Measurements from ENCODE around the gene TMEM204. TPM values are rescaled to one million over a fixed set of nuclear protein-coding genes. Genes with fewer than 3 reads are reported as not detected.

The TMEM204 gene
- 10 to 100 TPM; 14.7 to 22.7 (median 19.2) TPM for polyA plus RNA-seq (ENCODE audit: insufficient read length in 4 of 4)

DNA sequence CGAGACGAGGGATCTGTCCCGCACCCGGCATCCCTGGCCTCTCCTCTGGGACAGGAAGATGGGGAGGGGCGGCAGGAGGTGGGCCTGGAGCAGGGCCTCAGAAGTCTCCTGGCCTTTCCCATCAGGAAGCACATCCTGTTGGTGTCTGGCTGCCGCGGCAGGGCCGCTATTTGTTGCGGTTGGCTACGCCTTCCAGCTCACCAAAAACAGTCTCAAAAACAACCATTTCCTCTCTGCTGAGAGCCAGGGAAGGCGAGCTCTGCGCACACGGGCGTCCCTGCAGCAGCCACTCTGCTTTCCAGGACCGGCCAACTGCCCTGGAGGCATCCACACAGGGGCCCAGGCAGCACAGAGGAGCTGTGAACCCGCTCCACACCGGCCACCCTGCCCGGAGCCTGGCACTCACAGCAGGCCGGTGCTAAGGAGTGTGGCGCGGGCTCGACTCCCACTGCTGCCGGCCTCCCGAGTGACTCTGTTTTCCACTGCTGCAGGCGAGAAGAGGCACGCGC lies at the start of gene TMEM204:
TMEM204 (plus strand) TSS at position 224 of the 509 bp plus-strand sequence. CDS start 610 bp downstream, outside the sequence.
- DNase-seq (ENCODE audit: low read depth in 4 of 4, low spot score in 3 of 4), result no peak

GRCh38 chr16:1485847-1486496 lies 47.5 kb upstream of the TMEM204 start:
- DNase-seq (ENCODE audit: low read depth in 4 of 4, low spot score in 3 of 4), result no peak

DNA sequence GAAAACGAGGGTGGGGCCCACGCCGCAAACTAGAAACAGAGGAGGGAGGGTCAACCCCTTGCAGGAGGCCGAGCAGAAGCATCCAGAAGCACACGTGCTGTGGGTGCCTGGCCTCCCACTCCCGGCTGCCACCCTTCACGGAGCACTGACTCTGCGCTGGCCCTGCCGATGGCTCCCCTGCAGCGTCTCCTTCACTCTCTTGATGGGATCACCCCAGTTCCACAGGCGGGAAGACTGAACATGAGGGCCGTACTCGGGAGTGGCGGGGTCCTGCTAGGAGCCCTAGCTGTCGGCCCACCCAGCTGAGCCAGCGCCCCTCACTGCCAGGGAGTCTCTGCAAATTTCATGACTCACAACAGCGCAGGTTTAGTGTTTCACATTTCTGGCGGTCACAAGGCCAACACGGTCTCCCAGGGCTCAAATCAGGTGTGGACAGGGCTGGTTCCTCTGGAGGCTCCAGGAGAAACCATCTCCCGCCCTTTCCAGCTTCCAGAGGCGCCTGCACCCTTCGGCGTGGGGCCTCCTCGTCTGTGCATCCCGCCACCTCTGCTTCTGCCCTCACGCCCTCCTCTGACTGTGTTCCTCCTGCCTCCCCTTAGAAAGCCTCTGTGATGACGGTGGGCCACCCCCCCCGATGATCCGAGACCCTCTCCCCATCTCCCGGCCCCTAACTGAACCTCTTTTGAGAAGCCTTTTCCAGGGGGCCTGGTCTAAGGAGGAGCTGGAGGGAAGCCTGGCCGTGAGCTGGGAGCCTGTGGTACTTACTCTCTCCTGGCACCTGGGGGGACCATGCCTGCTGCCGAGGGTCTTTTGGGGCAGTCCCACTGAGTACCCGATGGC lies 46.7 kb upstream of the TMEM204 start:
- DNase-seq (ENCODE audit: low read depth in 4 of 4, low spot score in 3 of 4), result no peak

GRCh38 chr16:1487395-1488053 lies 45.9 kb upstream of the TMEM204 start:
- DNase-seq (ENCODE audit: low read depth in 4 of 4, low spot score in 3 of 4), result no peak

- no peak for DNase-seq (ENCODE audit: low read depth in 4 of 4, low spot score in 3 of 4)
Observed at GRCh38 chr16:1488054-1488601, 45.3 kb upstream of the TMEM204 start.

- no peak for DNase-seq (ENCODE audit: low read depth in 4 of 4, low spot score in 3 of 4)
Observed at GRCh38 chr16:1488619-1489018, 44.8 kb upstream of the TMEM204 start, which contains the start of gene PTX4. PTX4 (minus strand) TSS chr16:1488944; CDS start chr16:1488909, 35 bp downstream.

- no peak for DNase-seq (ENCODE audit: low read depth in 4 of 4, low spot score in 3 of 4)
Observed at GRCh38 chr16:1489077-1489476, 44.4 kb upstream of the TMEM204 start.

GRCh38 chr16:1491327-1491726 lies 42.1 kb upstream of the TMEM204 start:
- DNase-seq (ENCODE audit: low read depth in 4 of 4, low spot score in 3 of 4), result no peak

DNA sequence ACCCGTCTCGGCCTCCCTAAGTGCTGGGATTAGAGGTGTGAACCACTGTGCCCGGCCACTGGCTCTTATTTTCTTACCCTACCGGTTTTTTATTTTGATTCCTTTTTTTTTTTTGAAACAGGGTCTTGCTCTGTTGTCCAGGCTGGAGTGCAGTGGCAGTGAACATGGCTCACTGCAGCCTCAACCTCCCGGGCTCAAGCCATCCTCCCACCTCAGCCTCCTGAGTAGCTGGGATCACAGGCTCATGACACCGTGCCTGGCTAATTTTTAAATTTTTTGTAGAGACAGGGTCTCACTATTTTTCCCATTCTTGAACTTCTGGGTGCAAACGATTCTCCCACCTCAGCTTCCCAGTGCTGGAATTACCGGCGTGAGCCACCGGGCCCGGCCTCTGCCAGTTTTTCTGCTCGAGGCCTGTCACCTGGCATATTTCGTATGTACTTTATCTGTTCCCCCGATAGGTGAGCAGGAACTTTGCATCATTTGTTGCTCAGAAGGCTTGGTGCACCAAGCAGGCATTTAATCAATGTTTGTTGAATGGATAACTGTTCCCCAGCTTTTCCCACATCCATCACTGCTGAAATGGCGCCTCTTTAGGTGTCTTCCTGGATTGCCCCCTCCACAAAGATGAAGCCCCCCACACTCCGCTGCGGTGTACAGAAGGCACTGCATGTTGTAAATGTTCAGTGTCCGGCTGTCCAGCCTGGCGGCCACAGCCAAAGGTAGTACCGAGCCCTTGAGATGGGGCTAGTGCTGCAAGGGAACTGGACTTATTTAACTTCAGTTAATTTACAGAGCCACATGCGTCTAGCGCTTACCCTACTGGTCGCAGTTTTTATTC lies 41.2 kb upstream of the TMEM204 start:
- no peak for DNase-seq (ENCODE audit: low read depth in 4 of 4, low spot score in 3 of 4)

DNA sequence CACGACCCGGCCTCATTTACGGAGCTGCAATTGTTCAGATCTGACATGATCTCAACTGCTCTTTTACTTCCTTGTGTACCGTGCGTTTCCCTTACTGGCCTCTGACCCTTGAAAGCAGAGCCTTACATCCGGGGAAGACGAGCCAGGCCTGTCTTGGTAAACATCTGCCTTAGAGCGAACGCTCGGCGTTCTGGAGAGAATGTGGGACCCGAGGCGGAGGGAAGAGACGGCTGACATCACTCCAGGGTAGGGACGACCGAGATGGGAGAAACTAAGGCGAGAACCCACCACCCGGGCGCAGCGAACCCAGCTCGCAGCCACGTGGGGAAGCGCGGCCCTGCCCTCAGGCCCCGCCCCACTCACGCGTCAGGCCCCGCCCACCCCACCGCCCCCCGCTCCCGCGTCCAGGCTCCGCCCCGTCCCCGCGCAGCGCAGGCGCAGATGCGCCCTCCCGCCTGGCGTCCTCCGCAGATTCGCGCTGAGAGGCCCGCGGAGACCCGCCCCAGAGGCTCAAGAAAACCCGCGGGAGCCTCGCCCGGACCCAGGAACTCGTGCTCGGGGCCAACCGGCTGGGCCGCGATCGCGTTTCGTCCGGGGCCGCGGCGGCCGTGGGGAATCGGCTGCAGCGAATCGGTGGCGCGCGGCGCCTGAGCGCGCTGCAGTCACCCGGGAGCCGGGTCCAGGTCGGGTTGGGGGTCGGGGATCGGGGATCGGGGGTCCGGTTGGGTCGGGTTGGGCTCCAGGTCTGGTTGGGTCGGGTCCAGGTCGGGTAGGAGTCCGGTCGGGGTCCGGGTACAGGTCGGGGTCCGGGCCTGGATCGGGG lies 40.3 kb upstream of the TMEM204 start, which contains the start of gene TELO2:
TELO2 (plus strand) TSS at position 438 of the 823 bp plus-strand sequence. CDS start 922 bp downstream, outside the sequence.
- peak; percentile 57 to 73 (median 66) for DNase-seq (ENCODE audit: low read depth in 4 of 4, low spot score in 3 of 4)

GRCh38 chr16:1493746-1494094 lies 39.7 kb upstream of the TMEM204 start:
- no peak for DNase-seq (ENCODE audit: low read depth in 4 of 4, low spot score in 3 of 4)

DNA sequence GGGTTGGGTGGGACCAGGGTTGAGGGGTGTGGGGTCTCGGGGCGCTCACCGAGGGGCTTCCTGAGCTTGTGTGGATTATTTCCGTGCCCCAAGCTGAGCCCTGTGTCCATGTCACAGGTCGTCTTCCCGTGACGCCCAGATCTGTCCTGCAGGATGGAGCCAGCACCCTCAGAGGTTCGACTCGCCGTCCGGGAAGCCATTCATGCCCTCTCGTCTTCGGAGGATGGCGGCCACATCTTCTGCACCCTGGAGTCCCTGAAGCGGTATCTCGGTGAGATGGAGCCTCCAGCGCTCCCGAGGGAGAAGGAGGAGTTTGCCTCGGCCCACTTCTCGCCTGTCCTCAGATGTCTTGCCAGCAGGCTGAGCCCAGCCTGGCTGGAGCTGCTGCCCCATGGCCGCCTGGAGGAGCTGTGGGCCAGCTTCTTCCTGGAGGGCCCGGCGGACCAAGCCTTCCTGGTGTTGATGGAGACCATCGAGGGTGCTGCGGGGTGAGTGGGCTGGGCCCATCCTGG lies 39.3 kb upstream of the TMEM204 start:
- no peak for DNase-seq (ENCODE audit: low read depth in 4 of 4, low spot score in 3 of 4)

- no peak for DNase-seq (ENCODE audit: low read depth in 4 of 4, low spot score in 3 of 4)
Observed at GRCh38 chr16:1494711-1495110, 38.8 kb upstream of the TMEM204 start.

DNA sequence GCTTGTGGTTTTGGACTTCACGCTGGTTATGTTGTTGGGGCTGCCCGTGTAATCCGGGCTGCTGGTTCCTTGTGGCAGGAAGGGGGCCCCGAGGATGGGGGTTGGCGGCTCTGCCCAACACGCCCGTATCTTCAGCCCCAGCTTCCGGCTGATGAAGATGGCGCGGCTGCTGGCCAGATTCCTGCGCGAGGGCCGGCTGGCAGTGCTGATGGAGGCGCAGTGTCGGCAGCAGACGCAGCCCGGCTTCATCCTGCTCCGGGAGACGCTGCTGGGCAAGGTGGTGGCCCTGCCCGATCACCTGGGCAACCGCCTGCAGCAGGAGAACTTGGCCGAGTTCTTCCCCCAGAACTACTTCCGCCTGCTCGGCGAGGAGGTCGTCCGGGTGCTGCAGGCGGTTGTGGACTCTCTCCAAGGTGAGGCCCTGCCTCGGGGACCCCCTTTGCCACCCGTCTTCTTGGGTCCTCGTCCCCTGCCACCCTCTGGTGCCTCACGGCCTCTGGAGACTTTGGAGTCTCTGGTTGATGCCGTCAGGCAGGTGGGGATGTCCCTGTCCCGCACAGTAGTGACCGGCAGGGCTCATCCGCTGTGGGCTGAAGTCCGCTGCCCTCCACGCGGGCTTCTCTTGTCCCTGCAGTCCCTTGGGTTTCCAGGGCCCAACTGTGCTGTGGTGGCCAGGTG lies 38.1 kb upstream of the TMEM204 start:
- DNase-seq (ENCODE audit: low read depth in 4 of 4, low spot score in 3 of 4), result no peak

DNA sequence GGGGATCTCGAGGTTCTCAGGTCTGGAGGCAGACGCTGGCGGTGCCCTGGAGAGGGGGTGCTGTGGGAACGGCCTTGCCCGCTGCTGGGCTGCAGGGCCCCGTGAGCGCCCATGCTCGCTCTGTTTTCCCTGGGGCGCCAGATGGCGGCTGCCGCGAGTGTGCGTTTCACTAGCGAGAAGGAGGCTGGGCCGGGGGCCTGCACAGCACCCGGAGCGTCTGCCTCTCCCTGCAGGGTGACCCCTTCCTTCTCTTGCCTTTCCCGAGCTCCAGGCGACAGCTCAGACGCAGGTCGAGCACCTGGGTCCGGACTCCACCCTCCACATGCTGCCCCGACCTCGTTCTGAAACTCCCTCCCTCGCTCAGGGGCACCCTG lies 37.6 kb upstream of the TMEM204 start:
- DNase-seq (ENCODE audit: low read depth in 4 of 4, low spot score in 3 of 4), result no peak

GRCh38 chr16:1496464-1496863 lies 37.0 kb upstream of the TMEM204 start:
- no peak for DNase-seq (ENCODE audit: low read depth in 4 of 4, low spot score in 3 of 4)

GRCh38 chr16:1497014-1497598 lies 36.4 kb upstream of the TMEM204 start:
- no peak for DNase-seq (ENCODE audit: low read depth in 4 of 4, low spot score in 3 of 4)
